Measurements from ENCODE around the gene AGAP5. TPM values are rescaled to one million over a fixed set of nuclear protein-coding genes. Genes with fewer than 3 reads are reported as not detected.

Gene AGAP5
- total and polyA plus RNA-seq, 9 of the 15 experiments (the other 6 are each of a cell fraction or from before 2014, with no cell fraction given) = 0.32 to 7.5 (median 5.3) TPM

- TF ChIP-seq, protein P1, sequence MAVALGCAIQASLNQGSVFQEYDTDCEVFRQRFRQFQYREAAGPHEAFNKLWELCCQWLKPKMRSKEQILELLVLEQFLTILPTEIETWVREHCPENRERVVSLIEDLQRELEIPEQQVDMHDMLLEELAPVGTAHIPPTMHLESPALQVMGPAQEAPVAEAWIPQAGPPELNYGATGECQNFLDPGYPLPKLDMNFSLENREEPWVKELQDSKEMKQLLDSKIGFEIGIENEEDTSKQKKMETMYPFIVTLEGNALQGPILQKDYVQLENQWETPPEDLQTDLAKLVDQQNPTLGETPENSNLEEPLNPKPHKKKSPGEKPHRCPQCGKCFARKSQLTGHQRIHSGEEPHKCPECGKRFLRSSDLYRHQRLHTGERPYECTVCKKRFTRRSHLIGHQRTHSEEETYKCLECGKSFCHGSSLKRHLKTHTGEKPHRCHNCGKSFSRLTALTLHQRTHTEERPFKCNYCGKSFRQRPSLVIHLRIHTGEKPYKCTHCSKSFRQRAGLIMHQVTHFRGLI (CRISPR knock-in tag; IDR thresholded peaks at IDR 0.05) = no peak
- TF ChIP-seq TEAD2 (tag; IDR thresholded peaks at IDR 0.05) (no peak), MEF2A (IDR thresholded peaks at IDR 0.05; ENCODE audit: control insufficient read depth, low read depth, low read length) (peak; percentile 83), ZNF121 (CRISPR knock-in tag; conservative IDR thresholded peaks at IDR 0.05) (no peak), MLLT1 (IDR thresholded peaks at IDR 0.05) (no peak), RB1 (IDR thresholded peaks at IDR 0.05; ENCODE audit: low read depth) (no peak), ZNF318 (IDR thresholded peaks at IDR 0.05; ENCODE audit: borderline replicate concordance in 1 of 2, low read depth in 1 of 2) (no peak), SMARCE1 (IDR thresholded peaks at IDR 0.05) (no peak), CEBPG (CRISPR knock-in tag; IDR thresholded peaks at IDR 0.05) (no peak), CEBPG (tag; conservative IDR thresholded peaks at IDR 0.05 in 1 of 2, IDR thresholded peaks at IDR 0.05 in 1 of 2) (no peak), SNIP1 (IDR thresholded peaks at IDR 0.05; ENCODE audit: low read depth) (no peak), TAF1 (IDR thresholded peaks at IDR 0.05; ENCODE audit: control insufficient read depth, extremely low read depth, insufficient read depth, low read length, severe bottlenecking) (no peak), CBX8 (IDR thresholded peaks at IDR 0.05; ENCODE audit: borderline replicate concordance, extremely low read depth, low read depth, low read length, poor library complexity, severe bottlenecking) (no peak), ZNF282 (CRISPR knock-in tag; IDR thresholded peaks at IDR 0.05) (no peak), MAFF (IDR thresholded peaks at IDR 0.05; ENCODE audit: low read length) (no peak), RBBP5 (IDR thresholded peaks at IDR 0.05; ENCODE audit: borderline replicate concordance, insufficient read depth, low read length, poor library complexity, severe bottlenecking) (no peak), TCF7 (IDR thresholded peaks at IDR 0.05; ENCODE audit: borderline replicate concordance) (no peak)
These were observed 42.0 kb downstream of the AGAP5 start, which contains the start of gene SYNPO2L (continued) for GRCh38 chr10:73655990-73656298.
